Thyroid gland (tissue), 4 donors: ENCODE data around the gene DENND4C.

Source experiments
- POLR2A ChIP-seq, 2 donors: fragments of 450-650 bp; IDR thresholded peaks; one replicate each; pipeline ENCODE4 v1.6.1; 2017; ENCODE audit warnings: antibody characterized with exemption in 2 of 2, mild to moderate bottlenecking in 2 of 2, moderate library complexity in 1 of 2
- TF ChIP-seq, protein P1 (sequence below), 6 experiments: fragments of 200-600 bp in 3 of 6; fragments of 450-650 bp in 3 of 6; sonication (generic) in 3 of 6; IDR thresholded peaks; one replicate each; pipeline ENCODE4 v1.5.1; 2016 to 2019; ENCODE audit warnings: antibody characterized with exemption in 6 of 6, mild to moderate bottlenecking in 2 of 6, inconsistent platforms in 1 of 6, moderate library complexity in 1 of 6

DNA sequence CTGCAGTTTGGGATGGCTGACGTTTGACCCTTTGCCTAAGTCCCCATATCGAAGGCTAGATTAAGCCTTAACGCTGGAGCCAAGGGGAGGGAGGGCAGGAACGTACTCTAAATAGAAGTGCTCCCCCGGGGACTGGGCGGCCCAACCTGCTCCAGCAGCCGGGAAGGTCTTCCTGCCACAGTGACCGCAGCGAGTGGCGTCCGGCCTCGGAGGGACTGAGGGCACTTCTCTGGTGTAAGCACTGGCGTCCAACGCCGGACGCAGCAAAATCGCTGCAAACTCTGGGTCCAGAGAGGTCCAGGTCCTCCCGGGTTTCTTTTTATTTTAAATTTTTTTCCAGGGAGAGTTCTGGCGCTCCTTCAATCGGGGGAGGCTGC is 177.8 kb downstream of the DENND4C start:
- TF ChIP-seq, protein P1, sequence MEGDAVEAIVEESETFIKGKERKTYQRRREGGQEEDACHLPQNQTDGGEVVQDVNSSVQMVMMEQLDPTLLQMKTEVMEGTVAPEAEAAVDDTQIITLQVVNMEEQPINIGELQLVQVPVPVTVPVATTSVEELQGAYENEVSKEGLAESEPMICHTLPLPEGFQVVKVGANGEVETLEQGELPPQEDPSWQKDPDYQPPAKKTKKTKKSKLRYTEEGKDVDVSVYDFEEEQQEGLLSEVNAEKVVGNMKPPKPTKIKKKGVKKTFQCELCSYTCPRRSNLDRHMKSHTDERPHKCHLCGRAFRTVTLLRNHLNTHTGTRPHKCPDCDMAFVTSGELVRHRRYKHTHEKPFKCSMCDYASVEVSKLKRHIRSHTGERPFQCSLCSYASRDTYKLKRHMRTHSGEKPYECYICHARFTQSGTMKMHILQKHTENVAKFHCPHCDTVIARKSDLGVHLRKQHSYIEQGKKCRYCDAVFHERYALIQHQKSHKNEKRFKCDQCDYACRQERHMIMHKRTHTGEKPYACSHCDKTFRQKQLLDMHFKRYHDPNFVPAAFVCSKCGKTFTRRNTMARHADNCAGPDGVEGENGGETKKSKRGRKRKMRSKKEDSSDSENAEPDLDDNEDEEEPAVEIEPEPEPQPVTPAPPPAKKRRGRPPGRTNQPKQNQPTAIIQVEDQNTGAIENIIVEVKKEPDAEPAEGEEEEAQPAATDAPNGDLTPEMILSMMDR (IDR thresholded peaks at IDR 0.05) = no peak
- no peak for TF ChIP-seq POLR2A (IDR thresholded peaks at IDR 0.05)
